Stimulated activated CD4-positive, alpha-beta T cell treated with anti-CD3 and anti-CD28 coated beads, Interleukin-1b, Interleukin-23, amount 100 ng/mL, for 1 hour (primary cell): ENCODE data around the gene KLHL9.

Source experiments
- DNase-seq, 2 donors: peaks; one replicate each; pipeline ENCODE4 v3.0.0-alpha.2; 2020; ENCODE audit warnings: low read depth in 2 of 2

KLHL9 gene

GRCh38 chr9:21317956-21318923, 17.0 kb downstream of the KLHL9 start:
- DNase-seq, result no peak

- no peak for DNase-seq
Measured at GRCh38 chr9:21316860-21317259, 18.3 kb downstream of the KLHL9 start.

- no peak for DNase-seq
Measured at GRCh38 chr9:21316032-21316842, 19.0 kb downstream of the KLHL9 start.

DNA sequence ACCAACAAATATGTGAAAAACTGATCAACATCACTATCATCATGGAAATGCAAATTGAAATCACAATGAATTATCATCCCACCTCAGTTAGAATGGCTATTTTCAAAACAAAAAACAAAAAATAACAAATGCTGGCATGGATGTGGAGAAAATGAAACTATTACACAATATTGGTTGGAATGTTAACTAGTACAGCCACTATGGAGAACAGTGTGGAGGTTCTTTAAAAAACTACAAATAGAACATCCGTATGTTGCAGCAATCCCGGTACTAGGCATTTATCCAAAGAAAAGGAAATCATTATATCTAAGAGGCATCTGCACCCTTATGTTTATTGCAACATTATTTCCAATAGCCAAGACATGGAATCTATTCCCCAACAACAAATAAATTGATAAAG, 21.1 kb downstream of the KLHL9 start:
- no peak for DNase-seq

GRCh38 chr9:21311889-21312288, 23.3 kb downstream of the KLHL9 start:
- no peak for DNase-seq

GRCh38 chr9:21305213-21305612, 30.0 kb downstream of the KLHL9 start, which contains the start of gene IFNA5:
Gene IFNA5, minus strand, starts transcription at chr9:21305313. Its CDS starts 57 bp downstream, at chr9:21305256.
- DNase-seq, result no peak

DNA sequence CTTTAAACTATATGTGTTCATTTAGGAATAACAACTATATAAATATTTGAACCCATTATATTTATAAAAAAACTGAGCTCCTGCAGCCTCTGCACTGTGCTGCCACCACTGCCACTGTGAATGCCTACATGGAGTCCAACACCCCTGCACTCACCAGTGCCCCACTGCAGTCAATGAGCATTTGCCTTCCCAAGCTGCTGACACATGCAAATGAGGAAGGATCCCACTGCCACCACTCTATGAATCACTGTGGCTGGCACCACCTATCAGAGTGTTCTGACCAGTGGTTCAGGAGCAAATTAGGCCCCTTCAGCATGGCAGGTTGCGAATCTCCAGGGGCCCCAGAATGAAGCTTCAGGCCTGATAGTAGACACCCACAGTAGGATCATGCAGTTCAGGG, 39.2 kb downstream of the KLHL9 start:
- DNase-seq, result no peak

- no peak for DNase-seq
Measured at GRCh38 chr9:21294904-21295538, 40.2 kb downstream of the KLHL9 start.

DNA sequence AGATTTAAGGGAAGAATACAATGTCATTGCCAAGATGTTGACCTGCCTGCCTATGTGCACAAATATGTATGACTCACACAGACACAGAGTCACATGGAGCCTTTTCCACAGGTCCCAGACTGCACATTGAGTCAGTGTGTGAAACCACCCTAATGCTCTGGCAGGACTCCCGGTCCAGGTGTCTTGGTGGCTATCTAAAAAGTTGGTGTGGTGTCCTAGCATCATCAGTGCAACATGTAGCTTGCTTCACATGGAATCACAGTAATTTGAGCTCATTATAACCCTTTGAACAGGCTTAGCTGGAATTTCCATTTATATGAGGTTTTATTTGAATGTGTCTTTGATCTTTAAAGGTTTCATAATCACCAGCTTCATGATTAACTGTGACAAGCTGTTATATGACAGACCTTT, 40.8 kb downstream of the KLHL9 start:
- no peak for DNase-seq

DNA sequence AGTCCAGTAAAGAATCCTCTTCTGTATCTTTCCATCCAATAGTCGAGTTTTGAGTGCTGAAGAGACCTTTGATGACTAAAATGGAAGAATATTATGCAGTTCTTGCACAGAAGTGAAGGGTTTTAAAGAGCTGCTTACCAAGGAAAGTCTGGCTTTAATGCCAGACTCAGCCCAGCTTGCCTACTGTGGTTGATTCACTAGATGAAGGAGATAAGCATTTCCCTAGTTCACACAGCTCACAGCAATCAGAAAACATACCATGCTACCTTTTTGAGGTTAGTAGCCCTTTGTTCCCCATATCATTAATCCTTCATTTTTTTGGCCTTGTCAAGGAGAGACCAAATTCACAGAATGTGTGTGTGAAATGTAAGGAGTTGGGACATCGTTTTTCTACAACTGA, 45.4 kb downstream of the KLHL9 start:
- DNase-seq, result no peak

DNA sequence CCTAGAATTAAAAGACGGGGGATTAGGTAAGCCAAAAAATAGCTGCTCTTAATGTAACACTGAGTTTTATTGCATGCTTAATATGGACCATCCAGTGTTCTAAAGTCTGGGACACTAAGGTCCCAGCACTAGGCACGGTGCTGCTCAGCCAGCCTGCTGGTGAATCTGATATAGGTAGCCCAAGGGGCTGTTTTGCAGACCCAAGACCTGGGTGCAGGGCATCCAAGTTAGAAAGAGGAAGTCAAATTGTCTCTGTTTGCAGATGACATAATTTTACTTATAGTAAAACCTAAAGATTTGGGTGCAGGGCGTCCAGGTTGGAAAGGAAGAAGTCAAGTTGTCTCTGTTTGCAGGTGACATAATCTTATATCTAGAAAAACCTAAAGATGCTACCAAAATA, 47.9 kb downstream of the KLHL9 start:
- DNase-seq, result no peak

GRCh38 chr9:21286659-21287058, 48.5 kb downstream of the KLHL9 start:
- no peak for DNase-seq

DNA sequence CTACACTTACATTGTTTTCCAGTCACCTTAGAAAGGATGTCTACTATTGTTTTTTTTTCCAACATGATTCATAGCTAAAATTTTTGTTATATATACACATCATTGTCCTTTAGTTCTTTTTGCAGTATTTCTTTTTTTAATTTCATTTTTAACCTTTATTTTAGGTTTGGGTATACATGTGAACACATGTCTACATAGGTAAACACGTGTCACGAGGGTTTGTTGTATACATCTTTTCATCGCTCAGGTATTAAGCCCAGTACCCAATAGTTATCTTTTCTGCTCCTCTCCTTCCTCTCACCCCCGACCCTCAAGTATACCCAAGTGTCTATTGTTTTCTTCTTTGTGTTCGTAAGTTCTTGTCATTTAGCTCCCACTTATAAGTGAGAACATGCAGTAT, 49.1 kb downstream of the KLHL9 start:
- DNase-seq, result no peak

DNA sequence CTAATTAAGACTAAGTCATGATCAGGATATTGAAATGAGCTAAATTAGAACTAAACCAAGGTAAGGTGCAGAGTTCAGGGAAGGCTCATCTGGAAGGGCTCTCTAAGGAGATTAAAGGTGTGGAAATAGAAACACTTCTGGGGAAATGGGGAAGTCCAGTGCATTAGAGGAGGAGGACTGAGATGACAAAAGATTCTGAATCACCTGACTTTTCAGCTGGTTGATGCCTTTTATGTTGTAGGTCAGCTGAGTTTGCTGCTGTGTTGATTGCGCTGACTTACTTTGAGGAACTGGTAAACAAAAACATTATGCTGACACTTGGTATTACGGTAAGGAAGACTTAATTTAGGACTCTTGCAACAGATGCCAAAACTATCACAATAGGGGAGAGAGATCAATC, 53.9 kb downstream of the KLHL9 start:
- no peak for DNase-seq
